ENCODE data around the gene NGF. TPM values are rescaled to one million over a fixed set of nuclear protein-coding genes. Genes with fewer than 3 reads are reported as not detected.

The NGF gene
- total and polyA plus RNA-seq, 2 experiments from 2014 or later, result 0.37 to 2.6 TPM

DNA sequence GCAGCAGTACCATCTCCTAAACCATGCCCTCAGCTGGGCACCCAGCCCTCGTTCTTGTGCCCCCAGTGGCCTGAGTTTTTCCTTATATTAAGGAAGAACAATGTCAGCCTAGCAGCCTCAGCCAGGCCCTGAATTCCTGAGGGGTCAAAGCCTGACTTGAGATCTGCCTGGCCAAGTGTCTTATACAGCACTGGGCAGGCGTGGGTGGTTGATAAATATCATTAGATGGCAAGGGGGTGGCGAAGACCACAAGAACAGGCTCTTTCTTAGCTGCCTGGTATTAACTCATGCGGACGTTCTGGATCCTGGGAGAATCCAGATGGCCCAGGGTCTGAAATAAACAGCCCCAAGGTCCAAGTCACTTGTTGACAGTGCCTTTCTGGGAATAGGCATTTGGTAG lies 18.3 kb downstream of the NGF start:
- Histone ChIP-seq H3K27me3 (no peaks in the 10 kb centered on the region), H3K4me2 (no peak overlapping the region), H3K9me2 (replicated peaks; ENCODE audit: insufficient read depth) (no peaks in the 10 kb centered on the region), H3K4me1 (ENCODE audit: insufficient read depth) (peaks cover 10% of the 10 kb centered on the region), H4K20me1 (ENCODE audit: insufficient read depth, poor library complexity, severe bottlenecking) (no peaks in the 10 kb centered on the region), H3K36me3 (replicated peaks; ENCODE audit: insufficient read depth, low read depth) (no peaks in the 10 kb centered on the region), H2AFZ (no peak overlapping the region), H3K4me3 (no peak overlapping the region), H3K79me2 (no peaks in the 10 kb centered on the region), H3K27ac (no peak overlapping the region), H3K9me3 (ENCODE audit: low read depth) (no peaks in the 10 kb centered on the region)
- WGBS (ENCODE audit: low lambda C conversion rate, missing lambda C conversion rate), result 81% methylated on average over 5 of the region's 5 CpGs
- DNase-seq (ENCODE audit: low spot score), result no peak
- TF ChIP-seq EZH2phosphoT487 (IDR thresholded peaks at IDR 0.05; ENCODE audit: low read depth, severe bottlenecking, unreplicated experiment) (no peak), EZH2 (IDR thresholded peaks at IDR 0.05; ENCODE audit: borderline replicate concordance) (no peak)
- TF ChIP-seq, protein P1, sequence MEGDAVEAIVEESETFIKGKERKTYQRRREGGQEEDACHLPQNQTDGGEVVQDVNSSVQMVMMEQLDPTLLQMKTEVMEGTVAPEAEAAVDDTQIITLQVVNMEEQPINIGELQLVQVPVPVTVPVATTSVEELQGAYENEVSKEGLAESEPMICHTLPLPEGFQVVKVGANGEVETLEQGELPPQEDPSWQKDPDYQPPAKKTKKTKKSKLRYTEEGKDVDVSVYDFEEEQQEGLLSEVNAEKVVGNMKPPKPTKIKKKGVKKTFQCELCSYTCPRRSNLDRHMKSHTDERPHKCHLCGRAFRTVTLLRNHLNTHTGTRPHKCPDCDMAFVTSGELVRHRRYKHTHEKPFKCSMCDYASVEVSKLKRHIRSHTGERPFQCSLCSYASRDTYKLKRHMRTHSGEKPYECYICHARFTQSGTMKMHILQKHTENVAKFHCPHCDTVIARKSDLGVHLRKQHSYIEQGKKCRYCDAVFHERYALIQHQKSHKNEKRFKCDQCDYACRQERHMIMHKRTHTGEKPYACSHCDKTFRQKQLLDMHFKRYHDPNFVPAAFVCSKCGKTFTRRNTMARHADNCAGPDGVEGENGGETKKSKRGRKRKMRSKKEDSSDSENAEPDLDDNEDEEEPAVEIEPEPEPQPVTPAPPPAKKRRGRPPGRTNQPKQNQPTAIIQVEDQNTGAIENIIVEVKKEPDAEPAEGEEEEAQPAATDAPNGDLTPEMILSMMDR (IDR thresholded peaks at IDR 0.05; ENCODE audit: poor library complexity), result no peak

DNA sequence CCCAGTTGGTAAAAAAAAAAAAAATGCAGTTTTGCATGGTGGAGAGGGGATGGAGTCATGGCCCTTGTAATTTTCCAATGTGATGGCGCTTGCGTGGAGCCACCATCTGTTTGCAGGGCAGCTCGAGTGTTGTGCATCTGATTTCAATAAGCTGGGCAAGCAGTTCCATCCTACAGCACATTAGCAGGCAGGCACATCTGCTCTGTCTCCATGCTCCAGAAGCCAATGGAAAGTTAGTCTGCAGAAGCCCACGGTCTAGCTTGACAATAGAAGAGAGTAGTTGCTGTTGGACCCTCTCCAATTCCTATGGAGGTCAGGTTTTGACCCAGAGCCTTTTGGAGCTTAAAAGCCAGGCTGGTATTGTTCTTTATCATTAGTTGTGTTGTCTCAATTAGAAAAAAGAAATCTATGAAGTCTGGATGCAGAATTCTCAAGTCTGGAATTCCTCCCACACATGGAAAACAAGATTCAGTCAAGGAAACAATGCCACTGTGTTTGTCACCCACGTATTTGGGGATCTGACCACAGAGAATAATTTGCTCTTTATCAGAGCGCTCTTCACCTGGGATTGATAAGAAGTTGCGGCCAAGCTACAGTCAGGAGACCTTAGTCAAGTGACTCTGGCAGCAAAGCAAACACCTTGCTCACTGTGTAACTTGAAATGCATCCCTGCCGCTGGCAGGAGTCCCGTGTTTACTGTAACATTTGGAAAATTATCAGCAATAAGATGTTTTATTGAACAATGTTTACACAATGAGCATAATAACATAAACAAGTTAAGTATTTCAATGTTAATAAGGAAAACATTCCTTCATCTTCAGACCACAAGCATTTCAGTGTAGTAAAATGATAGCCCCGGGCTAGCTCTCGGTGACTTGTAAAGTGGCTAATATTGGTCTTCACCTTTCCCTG lies 20.7 kb downstream of the NGF start:
- H3K4me2 ChIP-seq, result peak overlapping the region; percentile 38
- H3K36me3 ChIP-seq (replicated peaks; ENCODE audit: insufficient read depth, low read depth), result no peaks in the 10 kb centered on the region
- H3K27ac ChIP-seq, result peak overlapping the region; percentile 16
- H3K9me2 ChIP-seq (replicated peaks; ENCODE audit: insufficient read depth), result no peaks in the 10 kb centered on the region
- H3K27me3 ChIP-seq, result no peaks in the 10 kb centered on the region
- peaks cover 10% of the 10 kb centered on the region for H3K4me1 ChIP-seq (ENCODE audit: insufficient read depth)
- DNase-seq (ENCODE audit: low spot score), result peak; percentile 54
- no peaks in the 10 kb centered on the region for H3K9me3 ChIP-seq (ENCODE audit: low read depth)
- no peak overlapping the region for H3K4me3 ChIP-seq
- H3K79me2 ChIP-seq, result no peaks in the 10 kb centered on the region
- H4K20me1 ChIP-seq (ENCODE audit: insufficient read depth, poor library complexity, severe bottlenecking), result no peaks in the 10 kb centered on the region
- TF ChIP-seq EZH2 (IDR thresholded peaks at IDR 0.05; ENCODE audit: borderline replicate concordance) (no peak), EZH2phosphoT487 (IDR thresholded peaks at IDR 0.05; ENCODE audit: low read depth, severe bottlenecking, unreplicated experiment) (peak; percentile 97)
- TF ChIP-seq, protein P1 (IDR thresholded peaks at IDR 0.05; ENCODE audit: poor library complexity), result no peak
- 37% methylated on average over 11 of the region's 11 CpGs for WGBS (ENCODE audit: low lambda C conversion rate, missing lambda C conversion rate)
- H2AFZ ChIP-seq, result no peak overlapping the region

DNA sequence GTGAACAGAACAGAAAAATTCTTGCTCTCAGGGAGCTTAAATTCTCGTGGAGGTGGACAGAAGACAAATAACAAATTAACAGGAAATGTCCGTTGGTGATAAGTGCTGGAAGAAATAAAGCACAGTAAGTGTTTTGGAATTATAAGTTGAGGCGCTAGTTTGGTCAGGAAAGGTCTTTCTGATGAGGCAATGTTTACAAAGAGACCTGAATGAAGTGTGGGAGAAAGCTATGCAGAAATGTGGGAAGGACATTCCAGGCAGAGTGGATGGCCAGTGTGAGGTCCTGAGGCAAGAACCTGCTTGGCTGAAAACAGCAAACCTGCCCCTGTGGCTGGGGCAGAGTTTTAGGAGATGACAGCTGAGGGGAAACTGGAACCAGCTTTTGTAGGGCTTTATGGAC lies 23.3 kb downstream of the NGF start:
- Histone ChIP-seq H3K79me2 (no peaks in the 10 kb centered on the region), H3K4me2 (no peak overlapping the region), H3K27me3 (no peaks in the 10 kb centered on the region), H3K36me3 (replicated peaks; ENCODE audit: insufficient read depth, low read depth) (no peaks in the 10 kb centered on the region), H3K9me2 (replicated peaks; ENCODE audit: insufficient read depth) (no peaks in the 10 kb centered on the region), H3K4me3 (no peak overlapping the region), H3K4me1 (ENCODE audit: insufficient read depth) (peaks cover 10% of the 10 kb centered on the region), H3K9me3 (ENCODE audit: low read depth) (no peaks in the 10 kb centered on the region), H4K20me1 (ENCODE audit: insufficient read depth, poor library complexity, severe bottlenecking) (no peaks in the 10 kb centered on the region), H3K27ac (no peak overlapping the region), H2AFZ (no peak overlapping the region)
- 34% methylated on average over 3 of the region's 3 CpGs for whole genome bisulfite sequencing (ENCODE audit: low lambda C conversion rate, missing lambda C conversion rate)
- peak; percentile 20 for DNase-seq (ENCODE audit: low spot score)
- TF ChIP-seq, protein P1 (IDR thresholded peaks at IDR 0.05; ENCODE audit: poor library complexity), result no peak
- no peak for TF ChIP-seq EZH2phosphoT487 (IDR thresholded peaks at IDR 0.05; ENCODE audit: low read depth, severe bottlenecking, unreplicated experiment)
- no peak for TF ChIP-seq EZH2 (IDR thresholded peaks at IDR 0.05; ENCODE audit: borderline replicate concordance)
